Activated T-cell treated with anti-CD3 and anti-CD28 coated beads, Interleukin-2, amount 50 U/mL, for 4 hours (primary cell): ENCODE data around the gene RAB18. TPM values are rescaled to one million over a fixed set of nuclear protein-coding genes. Genes with fewer than 3 reads are reported as not detected.
A peak's percentile ranks its signal among the peaks of the same experiment; 100 is the strongest.
"Not testable (repeated sequence)": the region's sequence is repeated elsewhere in the genome, so short reads cannot be mapped to it uniquely, and the experiment has no call there.

Experiments used
- ATAC-seq, 2 donors: fragments of 200-7000 bp; cut with Tn5 transposase; one replicate each; pipeline ENCODE4 v1.10.0; 2021
- DNase-seq: peaks from one replicate; pipeline ENCODE4 v3.0.0-alpha.2; 2020
- H3K27me3 Mint-ChIP-seq: one replicate; pipeline ENCODE4 v1.8.0; 2021; ENCODE audit warnings: low read depth, mixed read lengths
- H3K36me3 Mint-ChIP-seq: one replicate; pipeline ENCODE4 v1.8.0; 2022; ENCODE audit warnings: mixed read lengths; ENCODE audit not compliant: insufficient read depth
- H3K4me1 Mint-ChIP-seq: one replicate; pipeline ENCODE4 v1.8.0; 2021; ENCODE audit warnings: low read depth, mixed read lengths
- H3K4me3 Mint-ChIP-seq: one replicate; pipeline ENCODE4 v1.8.0; 2021; ENCODE audit warnings: mild to moderate bottlenecking, moderate library complexity, mixed read lengths
- H3K9me3 Mint-ChIP-seq: one replicate; pipeline ENCODE4 v1.8.0; 2021; ENCODE audit warnings: mixed read lengths
- total RNA-seq, 3 donors: library from RNA; stranded (reverse); gene quantifications; one replicate each; pipeline ENCODE4 v1.2.1, GENCODE V29; 2021

The RAB18 gene
- total RNA-seq = 10 to 100 TPM; 57.7 to 63.2 (median 63.0) TPM

GRCh38 chr10:27504007-27504807 is at the start of gene RAB18:
RAB18 (plus strand) TSS chr10:27504304; CDS start chr10:27504370, 66 bp downstream.
- H3K4me3 Mint-ChIP-seq = peak within 1 kb of the TSS; percentile 100
- peaks cover 52% of the 10 kb centered on the region for H3K4me1 Mint-ChIP-seq
- H3K36me3 Mint-ChIP-seq = peaks cover 11% of the 10 kb centered on the region
- ATAC-seq (peak; percentile 96 to 97), DNase-seq (peak; percentile 97)
- H3K9me3 Mint-ChIP-seq = no peaks in the 10 kb centered on the region
- H3K27me3 Mint-ChIP-seq = no peaks in the 10 kb centered on the region

GRCh38 chr10:27454837-27455236 is 49.3 kb upstream of the RAB18 start:
- Mint-ChIP-seq H3K36me3 (no peaks in the 10 kb centered on the region), H3K4me3 (no peak overlapping the region), H3K27me3 (peaks cover 3% of the 10 kb centered on the region), H3K4me1 (peaks cover 3% of the 10 kb centered on the region), H3K9me3 (no peaks in the 10 kb centered on the region)
- ATAC-seq (no peak), DNase-seq (no peak)

- no peak overlapping the region for H3K4me3 Mint-ChIP-seq
- peaks cover 3% of the 10 kb centered on the region for H3K4me1 Mint-ChIP-seq
- H3K9me3 Mint-ChIP-seq = no peaks in the 10 kb centered on the region
- H3K36me3 Mint-ChIP-seq = no peaks in the 10 kb centered on the region
- DNase-seq (no peak), ATAC-seq (no peak)
- peaks cover 7% of the 10 kb centered on the region for H3K27me3 Mint-ChIP-seq
Measured at GRCh38 chr10:27457261-27457945, 46.7 kb upstream of the RAB18 start.

- ATAC-seq = no peak
- peaks cover 7% of the 10 kb centered on the region for H3K27me3 Mint-ChIP-seq
Measured at GRCh38 chr10:27457966-27458365, 46.1 kb upstream of the RAB18 start.

GRCh38 chr10:27461312-27461711 is 42.8 kb upstream of the RAB18 start:
- peaks cover 5% of the 10 kb centered on the region for H3K27me3 Mint-ChIP-seq
- ATAC-seq = no peak
- H3K36me3 Mint-ChIP-seq = no peaks in the 10 kb centered on the region
- H3K4me3 Mint-ChIP-seq = no peak overlapping the region
- H3K4me1 Mint-ChIP-seq = peaks cover 32% of the 10 kb centered on the region
- no peaks in the 10 kb centered on the region for H3K9me3 Mint-ChIP-seq
- no peak for DNase-seq

More at GRCh38 chr10:27457966-27458365, 46.1 kb upstream of the RAB18 start:
- peaks cover 3% of the 10 kb centered on the region for H3K4me1 Mint-ChIP-seq
- no peak for DNase-seq
- no peak overlapping the region for H3K4me3 Mint-ChIP-seq
- no peaks in the 10 kb centered on the region for H3K9me3 Mint-ChIP-seq
- no peaks in the 10 kb centered on the region for H3K36me3 Mint-ChIP-seq

GRCh38 chr10:27463961-27464360 is 40.1 kb upstream of the RAB18 start:
- Mint-ChIP-seq H3K4me1 (peaks cover 29% of the 10 kb centered on the region), H3K9me3 (no peaks in the 10 kb centered on the region), H3K36me3 (no peaks in the 10 kb centered on the region), H3K4me3 (no peak overlapping the region), H3K27me3 (peaks cover 4% of the 10 kb centered on the region)
- ATAC-seq = no peak
- no peak for DNase-seq

GRCh38 chr10:27464993-27465392 is 39.1 kb upstream of the RAB18 start:
- Mint-ChIP-seq H3K9me3 (no peaks in the 10 kb centered on the region), H3K27me3 (peaks cover 4% of the 10 kb centered on the region), H3K4me3 (no peak overlapping the region), H3K4me1 (peaks cover 29% of the 10 kb centered on the region), H3K36me3 (no peaks in the 10 kb centered on the region)
- DNase-seq = no peak
- ATAC-seq = peak; percentile 40 to 56

GRCh38 chr10:27465596-27465995 is 38.5 kb upstream of the RAB18 start:
- not testable (repeated sequence) for DNase-seq, H3K27me3 Mint-ChIP-seq, H3K4me3 Mint-ChIP-seq

GRCh38 chr10:27470885-27471284 is 33.2 kb upstream of the RAB18 start:
- peaks cover 4% of the 10 kb centered on the region for H3K4me1 Mint-ChIP-seq
- H3K27me3 Mint-ChIP-seq = peaks cover 3% of the 10 kb centered on the region
- H3K4me3 Mint-ChIP-seq = no peak overlapping the region

More at GRCh38 chr10:27465596-27465995, 38.5 kb upstream of the RAB18 start:
- H3K36me3 Mint-ChIP-seq, H3K9me3 Mint-ChIP-seq, ATAC-seq: not testable (repeated sequence)
- H3K4me1 Mint-ChIP-seq = peaks cover 29% of the 10 kb centered on the region

GRCh38 chr10:27474741-27475140 is 29.4 kb upstream of the RAB18 start:
- peaks cover 5% of the 10 kb centered on the region for H3K27me3 Mint-ChIP-seq
- no peaks in the 10 kb centered on the region for H3K9me3 Mint-ChIP-seq
- no peak overlapping the region for H3K4me3 Mint-ChIP-seq
- H3K4me1 Mint-ChIP-seq = no peaks in the 10 kb centered on the region
- ATAC-seq (no peak), DNase-seq (no peak)
- no peaks in the 10 kb centered on the region for H3K36me3 Mint-ChIP-seq

More at GRCh38 chr10:27470885-27471284, 33.2 kb upstream of the RAB18 start:
- Mint-ChIP-seq H3K36me3 (no peaks in the 10 kb centered on the region), H3K9me3 (no peaks in the 10 kb centered on the region)
- DNase-seq (no peak), ATAC-seq (no peak)

GRCh38 chr10:27479016-27479415 is 25.1 kb upstream of the RAB18 start:
- Mint-ChIP-seq H3K4me3 (no peak overlapping the region), H3K36me3 (no peaks in the 10 kb centered on the region), H3K4me1 (no peaks in the 10 kb centered on the region), H3K9me3 (no peaks in the 10 kb centered on the region), H3K27me3 (peaks cover 5% of the 10 kb centered on the region)
- ATAC-seq (no peak), DNase-seq (no peak)

- Mint-ChIP-seq H3K36me3 (no peaks in the 10 kb centered on the region), H3K9me3 (no peaks in the 10 kb centered on the region), H3K4me3 (no peak overlapping the region), H3K4me1 (no peaks in the 10 kb centered on the region), H3K27me3 (peaks cover 14% of the 10 kb centered on the region)
- DNase-seq = no peak
- ATAC-seq = no peak
Measured at GRCh38 chr10:27481486-27481885, 22.6 kb upstream of the RAB18 start.

- Mint-ChIP-seq H3K4me3 (no peak overlapping the region), H3K27me3 (peaks cover 20% of the 10 kb centered on the region), H3K4me1 (no peaks in the 10 kb centered on the region), H3K36me3 (no peaks in the 10 kb centered on the region), H3K9me3 (peaks cover 8% of the 10 kb centered on the region)
- ATAC-seq = no peak
- no peak for DNase-seq
Measured at GRCh38 chr10:27482984-27483956, 20.8 kb upstream of the RAB18 start.

GRCh38 chr10:27485368-27485767 is 18.7 kb upstream of the RAB18 start:
- no peak overlapping the region for H3K4me3 Mint-ChIP-seq
- ATAC-seq (no peak), DNase-seq (no peak)
- H3K36me3 Mint-ChIP-seq = no peaks in the 10 kb centered on the region
- peaks cover 23% of the 10 kb centered on the region for H3K27me3 Mint-ChIP-seq
- peaks cover 8% of the 10 kb centered on the region for H3K9me3 Mint-ChIP-seq
- H3K4me1 Mint-ChIP-seq = no peaks in the 10 kb centered on the region
